ENCODE data around the gene CAPN11.

Gene CAPN11

GRCh38 chr6:44166591-44167184, 8.1 kb downstream of the CAPN11 start:
- H3K4me3 ChIP-seq (ENCODE audit: control insufficient read depth, low read depth, low read length), result no peak overlapping the region
- TF ChIP-seq CTCF (conservative IDR thresholded peaks at IDR 0.05; ENCODE audit: control insufficient read depth, insufficient read depth, low read depth, low read length), result no peak
- DNase-seq (ENCODE audit: low read depth), result no peak

- no peak overlapping the region for H3K4me3 ChIP-seq (ENCODE audit: control insufficient read depth, low read depth, low read length)
- no peak for DNase-seq (ENCODE audit: low read depth)
- TF ChIP-seq CTCF (conservative IDR thresholded peaks at IDR 0.05; ENCODE audit: control insufficient read depth, insufficient read depth, low read depth, low read length), result no peak
These were observed 8.9 kb downstream of the CAPN11 start for GRCh38 chr6:44167567-44167966.

GRCh38 chr6:44169154-44169553, 10.5 kb downstream of the CAPN11 start:
- DNase-seq (ENCODE audit: low read depth), result peak; percentile 17
- no peak for TF ChIP-seq CTCF (conservative IDR thresholded peaks at IDR 0.05; ENCODE audit: control insufficient read depth, insufficient read depth, low read depth, low read length)
- no peak overlapping the region for H3K4me3 ChIP-seq (ENCODE audit: control insufficient read depth, low read depth, low read length)

- DNase-seq (ENCODE audit: low read depth), result no peak
- H3K4me3 ChIP-seq (ENCODE audit: control insufficient read depth, low read depth, low read length), result no peak overlapping the region
- no peak for TF ChIP-seq CTCF (conservative IDR thresholded peaks at IDR 0.05; ENCODE audit: control insufficient read depth, insufficient read depth, low read depth, low read length)
These were observed 11.4 kb downstream of the CAPN11 start for GRCh38 chr6:44169886-44170570.

DNA sequence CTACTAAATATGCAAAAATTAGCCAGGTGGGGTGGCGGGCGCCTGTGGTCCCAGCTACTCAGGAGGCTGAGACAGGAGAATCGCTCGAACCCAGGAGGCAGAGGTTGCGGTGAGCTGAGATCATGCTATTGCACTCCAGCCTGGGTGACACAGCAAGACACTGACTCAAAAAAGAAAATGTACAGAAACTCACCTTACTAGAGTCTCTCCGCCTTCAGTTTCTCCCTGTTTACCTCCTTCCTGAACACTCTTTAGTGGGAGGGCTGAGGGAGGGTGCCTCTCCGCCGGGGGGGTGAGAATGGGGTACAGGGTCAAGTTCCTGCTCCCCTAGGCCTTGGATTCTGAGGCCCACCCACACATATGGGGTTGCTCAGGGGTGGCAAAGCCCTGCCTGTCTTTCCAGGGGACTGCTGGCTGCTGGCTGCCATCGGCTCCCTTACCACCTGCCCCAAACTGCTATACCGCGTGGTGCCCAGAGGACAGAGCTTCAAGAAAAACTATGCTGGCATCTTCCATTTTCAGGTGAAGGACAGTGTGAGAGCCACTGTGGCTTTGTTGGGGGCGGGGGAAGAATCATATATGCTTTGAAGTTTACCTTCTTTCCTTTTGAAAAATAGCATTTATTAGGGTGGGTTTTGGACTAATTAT, 13.4 kb downstream of the CAPN11 start:
- no peak for DNase-seq (ENCODE audit: low read depth)
- H3K4me3 ChIP-seq (ENCODE audit: control insufficient read depth, low read depth, low read length), result no peak overlapping the region
- no peak for TF ChIP-seq CTCF (conservative IDR thresholded peaks at IDR 0.05; ENCODE audit: control insufficient read depth, insufficient read depth, low read depth, low read length)

- H3K4me3 ChIP-seq (ENCODE audit: control insufficient read depth, low read depth, low read length), result no peak overlapping the region
- TF ChIP-seq CTCF (conservative IDR thresholded peaks at IDR 0.05; ENCODE audit: control insufficient read depth, insufficient read depth, low read depth, low read length), result peak; percentile 92
- DNase-seq (ENCODE audit: low read depth), result peak; percentile 74
These were observed 14.3 kb downstream of the CAPN11 start for GRCh38 chr6:44172731-44173500.

Data from fibroblast of mammary gland (primary cell).